ENCODE results near the gene FAM9C.

DNA sequence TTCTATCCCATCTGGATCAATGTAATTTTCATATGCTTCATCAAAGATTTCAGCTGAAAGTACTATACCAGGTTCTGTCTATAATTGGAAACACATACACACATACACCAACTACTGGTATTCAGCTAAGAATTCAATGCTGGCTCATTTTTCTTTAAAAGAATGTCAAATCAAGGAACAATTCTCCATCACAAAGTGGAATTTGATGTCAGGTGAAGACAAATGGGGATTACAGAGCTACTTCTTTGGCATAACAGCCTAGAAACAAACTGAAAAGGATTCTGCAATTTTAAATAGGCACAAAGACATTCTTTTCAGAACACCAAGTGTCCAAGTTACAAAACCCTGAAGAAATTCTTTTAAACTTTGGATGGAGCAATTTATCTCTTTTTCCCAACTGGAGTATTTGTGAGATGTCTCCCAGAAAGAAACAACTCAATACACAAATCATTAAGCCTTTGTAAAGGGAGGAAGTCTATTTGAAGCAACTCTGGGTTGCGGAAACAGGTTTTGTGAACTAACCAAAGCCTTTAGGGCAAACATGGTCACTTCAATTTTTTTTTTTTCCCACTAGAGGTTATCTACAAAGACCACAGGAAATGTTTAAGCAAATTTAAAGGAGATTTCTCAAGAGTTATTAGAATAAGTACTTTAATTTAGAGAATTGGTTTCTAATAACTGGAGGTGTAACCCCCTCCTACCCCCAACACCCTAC is 1.9 kb upstream of the FAM9C start:
- TF ChIP-seq, protein P1, sequence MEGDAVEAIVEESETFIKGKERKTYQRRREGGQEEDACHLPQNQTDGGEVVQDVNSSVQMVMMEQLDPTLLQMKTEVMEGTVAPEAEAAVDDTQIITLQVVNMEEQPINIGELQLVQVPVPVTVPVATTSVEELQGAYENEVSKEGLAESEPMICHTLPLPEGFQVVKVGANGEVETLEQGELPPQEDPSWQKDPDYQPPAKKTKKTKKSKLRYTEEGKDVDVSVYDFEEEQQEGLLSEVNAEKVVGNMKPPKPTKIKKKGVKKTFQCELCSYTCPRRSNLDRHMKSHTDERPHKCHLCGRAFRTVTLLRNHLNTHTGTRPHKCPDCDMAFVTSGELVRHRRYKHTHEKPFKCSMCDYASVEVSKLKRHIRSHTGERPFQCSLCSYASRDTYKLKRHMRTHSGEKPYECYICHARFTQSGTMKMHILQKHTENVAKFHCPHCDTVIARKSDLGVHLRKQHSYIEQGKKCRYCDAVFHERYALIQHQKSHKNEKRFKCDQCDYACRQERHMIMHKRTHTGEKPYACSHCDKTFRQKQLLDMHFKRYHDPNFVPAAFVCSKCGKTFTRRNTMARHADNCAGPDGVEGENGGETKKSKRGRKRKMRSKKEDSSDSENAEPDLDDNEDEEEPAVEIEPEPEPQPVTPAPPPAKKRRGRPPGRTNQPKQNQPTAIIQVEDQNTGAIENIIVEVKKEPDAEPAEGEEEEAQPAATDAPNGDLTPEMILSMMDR (conservative IDR thresholded peaks at IDR 0.05 in 1 of 2, IDR thresholded peaks at IDR 0.05 in 1 of 2; ENCODE audit: low read depth in 1 of 2, low read length in 2 of 2), result no peak
- no peak for TF ChIP-seq EZH2 (IDR thresholded peaks at IDR 0.05; ENCODE audit: low read length, missing control alignments)

Data from fibroblast of lung (primary cell).